SIG-M5 treated with dmso at 0.1 percent for 504 hours (cell line): Measurements from ENCODE around the gene AVPI1.
"Not testable (repeated sequence)": the region's sequence is repeated elsewhere in the genome, so short reads cannot be mapped to it uniquely, and the experiment has no call there.

Experiments used
- DNase-seq: peaks from one replicate; lab custom pipeline; 2025; ENCODE audit not compliant: unreplicated experiment; lab: John Stamatoyannopoulos, UW

Gene AVPI1

DNA sequence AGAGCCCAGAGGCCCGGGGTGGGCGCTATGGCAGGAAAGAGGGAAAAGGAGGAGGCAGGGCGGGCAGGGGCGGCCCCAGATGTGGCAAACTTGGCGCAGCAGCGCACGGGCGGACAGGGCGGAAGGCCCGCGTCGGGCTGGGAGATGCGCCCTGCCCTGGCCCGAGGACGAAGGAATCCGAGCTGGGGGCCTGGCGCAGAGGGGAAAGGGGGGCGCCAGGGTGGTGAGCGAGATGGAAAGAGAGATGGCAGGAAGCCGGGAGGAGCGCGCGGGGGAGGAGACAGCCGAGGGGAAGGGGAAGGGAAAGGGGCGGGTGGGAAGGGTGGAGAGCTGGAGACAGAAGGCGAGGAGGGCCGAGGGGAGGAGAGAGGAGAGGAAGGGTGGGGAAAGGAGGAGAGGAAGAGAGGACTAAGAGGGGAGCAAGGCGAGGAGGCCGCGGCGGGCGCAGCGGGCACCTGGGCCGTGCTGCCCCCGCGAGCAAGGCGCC is 26.3 kb upstream of the AVPI1 start, which contains the start of gene MARVELD1:
TSS of gene MARVELD1 (plus strand) at position 392 of the 487 bp plus-strand sequence. CDS start 147 bp downstream, outside the sequence.
- DNase-seq: peak; percentile 62

DNA sequence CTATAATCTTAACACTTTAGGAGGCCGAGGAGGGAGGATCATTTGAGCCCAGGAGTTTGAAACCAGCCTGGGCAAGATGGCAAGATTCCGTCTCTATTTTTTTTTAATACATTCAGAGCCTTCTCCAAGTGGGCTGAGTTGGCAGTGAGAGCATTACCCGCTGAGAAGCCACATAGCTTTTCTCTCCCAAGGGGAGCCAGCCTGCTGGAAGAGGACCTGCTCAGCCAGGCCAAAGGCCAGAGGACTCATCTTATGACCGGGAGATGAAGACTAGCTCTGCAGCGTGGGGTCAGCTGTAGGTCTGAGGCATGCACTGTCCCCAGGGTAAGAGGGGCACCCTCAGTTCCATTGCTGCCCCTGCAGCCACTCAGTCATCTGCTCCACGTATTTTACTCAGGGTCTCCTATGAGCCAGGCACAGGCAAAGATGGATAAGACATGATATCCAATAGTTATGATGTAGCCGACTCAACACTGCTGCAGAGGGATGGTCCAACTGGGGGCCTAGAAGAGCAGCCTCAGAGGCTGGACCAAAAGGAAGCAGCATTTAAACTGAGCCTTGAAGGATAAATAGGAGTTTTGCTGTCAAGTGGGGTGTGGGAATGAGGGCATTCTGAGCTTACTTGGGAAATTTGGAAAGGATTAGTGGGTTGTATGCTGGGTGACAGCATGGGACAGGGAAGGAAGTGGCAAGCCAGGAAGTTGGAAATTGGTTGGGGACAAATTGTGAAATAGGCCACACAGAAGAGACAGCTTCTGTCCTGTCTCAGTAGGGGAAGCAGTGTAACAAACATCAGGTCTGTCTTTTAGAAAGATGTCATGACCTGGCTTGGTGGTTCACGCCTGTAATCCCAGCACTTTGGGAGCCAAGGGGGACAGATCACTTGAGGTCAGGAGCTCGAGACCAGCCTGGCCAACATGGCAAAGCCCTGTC is 24.9 kb upstream of the AVPI1 start:
- DNase-seq: peak; percentile 3

DNA sequence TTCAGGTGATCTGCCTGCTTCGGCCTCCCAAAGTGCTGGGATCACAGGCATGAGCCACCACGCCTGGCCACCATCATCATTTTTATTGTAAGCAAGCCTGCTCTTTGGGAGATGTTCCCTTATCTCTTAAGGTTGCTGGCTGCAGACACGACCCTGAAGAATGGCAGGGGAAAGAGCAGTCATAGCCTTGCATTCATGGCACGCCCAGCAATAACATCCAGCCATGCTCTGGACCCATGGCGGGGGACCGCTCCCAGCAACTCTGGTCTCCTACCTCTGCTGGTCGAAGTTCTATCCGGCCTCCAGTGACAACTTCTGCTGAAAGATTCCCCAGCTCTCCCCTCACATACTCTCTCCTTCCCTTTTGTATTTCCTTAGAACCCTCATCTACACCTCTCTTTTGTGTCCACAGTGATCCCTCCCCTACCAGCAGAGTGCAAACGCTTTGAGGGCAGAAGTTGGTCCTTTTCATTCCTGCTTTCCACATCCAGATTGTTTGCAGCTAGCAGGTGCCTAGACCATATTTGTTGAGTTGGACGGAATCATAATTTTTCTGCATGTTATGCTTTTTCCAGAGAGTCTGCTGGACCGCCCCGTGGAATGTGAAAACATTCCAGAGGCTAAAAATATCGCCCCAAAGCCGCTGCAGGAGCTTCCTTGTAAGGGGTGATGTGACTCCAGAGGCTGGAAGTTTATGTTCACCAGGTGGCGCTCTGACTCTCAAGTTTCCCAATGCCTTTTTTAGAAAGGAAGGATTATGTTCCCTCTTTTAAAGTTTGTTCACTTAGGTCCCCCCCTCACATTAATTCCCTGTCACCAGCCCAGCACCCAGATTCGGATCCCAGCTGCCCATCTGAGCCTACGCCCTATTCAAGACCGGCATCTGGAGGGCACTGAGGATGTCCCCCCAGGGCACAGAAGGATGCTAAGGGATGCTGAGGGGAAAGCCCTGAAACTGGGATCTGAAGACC is 22.2 kb upstream of the AVPI1 start:
- peak; percentile 34 for DNase-seq

DNA sequence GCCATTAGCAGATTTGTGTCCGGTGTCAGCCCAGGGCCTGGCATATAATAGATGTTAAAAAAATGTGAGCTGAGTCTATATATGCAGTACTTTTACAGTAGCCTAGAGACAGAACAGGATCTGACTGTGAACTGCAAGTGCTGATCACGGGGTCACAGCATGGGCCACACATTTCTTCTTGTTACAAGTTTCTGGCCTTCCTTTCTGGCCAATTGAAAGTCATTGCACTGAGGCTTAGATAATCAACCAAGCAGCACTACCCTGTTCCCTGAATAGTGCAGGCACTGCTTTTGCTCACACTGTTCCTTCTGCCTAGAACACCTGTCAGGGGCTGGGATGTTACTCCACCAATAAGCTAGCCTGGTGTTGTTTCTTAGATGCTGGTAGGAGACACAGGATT is 21.1 kb upstream of the AVPI1 start:
- no peak for DNase-seq

DNA sequence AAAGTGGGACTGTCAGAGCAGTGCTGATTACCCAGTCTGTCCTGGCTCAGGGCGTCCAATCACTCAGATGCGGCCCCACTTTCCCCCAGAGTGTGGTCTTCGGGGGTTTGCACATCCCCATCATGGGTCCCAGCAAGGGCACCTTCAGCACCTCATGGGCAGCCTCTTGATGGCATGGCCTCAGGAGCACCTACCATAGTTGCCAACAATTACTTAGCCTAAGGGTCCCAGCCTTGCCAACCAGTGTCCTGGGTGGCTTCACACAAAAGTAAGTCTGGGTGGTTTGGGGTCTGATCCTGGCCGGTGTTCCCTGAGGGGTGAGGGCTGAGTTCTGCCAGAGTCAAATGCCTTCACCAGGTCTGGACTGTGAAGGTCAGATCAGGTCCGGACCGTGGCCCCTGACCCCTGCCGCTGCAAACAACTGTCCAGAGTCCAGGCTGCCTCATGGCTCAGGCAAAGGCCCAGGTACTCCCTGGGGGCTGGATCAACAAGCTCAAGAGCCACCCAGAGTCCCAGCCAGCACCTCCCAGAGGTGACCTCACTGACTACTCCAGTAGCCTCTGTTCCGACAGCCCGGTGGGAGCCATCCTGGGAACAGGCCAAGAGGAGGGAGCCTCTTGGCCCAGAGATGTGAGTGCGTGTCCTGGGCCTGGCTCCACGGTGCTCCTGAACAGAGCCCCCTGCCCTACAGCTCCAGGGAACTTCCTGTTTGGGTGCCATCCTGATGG is 20.3 kb upstream of the AVPI1 start:
- no peak for DNase-seq

DNA sequence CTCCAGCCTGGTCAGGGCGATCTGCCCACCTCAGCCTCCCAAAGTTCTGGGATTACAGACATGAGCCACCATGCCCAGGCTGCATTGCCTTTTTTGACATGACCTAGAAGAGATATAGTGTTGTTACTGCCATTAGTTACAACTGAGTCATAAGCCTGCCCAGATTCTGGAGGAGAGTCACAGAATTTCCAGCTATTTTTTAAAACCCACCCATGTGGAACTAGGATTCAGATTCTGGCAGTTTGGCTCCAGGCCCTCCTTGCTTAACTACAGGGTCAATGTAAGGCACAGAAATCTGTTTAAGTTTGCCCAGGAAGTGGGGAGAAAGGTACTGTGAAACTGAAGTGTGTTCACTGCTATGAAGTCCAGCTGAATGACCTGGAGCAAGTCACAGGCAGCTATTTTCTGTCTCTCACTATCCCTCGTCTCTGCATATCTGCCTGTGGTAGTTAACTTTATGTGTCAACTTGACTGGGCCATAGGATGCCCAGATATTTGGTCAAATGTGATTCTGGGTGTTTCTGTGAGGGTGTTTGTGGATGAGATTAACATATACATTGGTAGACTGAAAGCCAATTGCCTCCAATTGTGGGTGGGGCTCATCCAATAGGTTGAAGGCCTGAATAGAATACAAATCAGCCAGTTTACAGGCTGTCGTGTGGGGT is 18.1 kb upstream of the AVPI1 start:
- DNase-seq: no peak

DNA sequence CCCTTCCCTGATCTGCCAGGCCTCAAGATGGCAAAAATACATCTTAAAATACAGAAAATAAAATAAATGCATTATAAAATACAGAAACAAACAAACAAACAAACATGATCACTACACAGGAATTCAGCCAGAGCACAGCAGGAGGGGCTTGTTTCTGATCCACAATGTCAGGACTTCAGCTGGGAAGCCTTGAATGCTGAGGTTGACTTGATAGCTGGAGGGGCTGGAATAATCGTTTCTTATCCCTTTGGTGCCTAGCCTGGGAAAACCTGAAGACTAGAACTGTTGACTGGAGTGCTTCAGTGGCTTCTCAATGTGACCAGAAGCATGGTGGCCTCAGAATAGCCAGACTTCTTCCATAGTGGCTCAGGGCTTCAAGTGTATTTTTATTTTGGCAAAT is 17.3 kb upstream of the AVPI1 start:
- no peak for DNase-seq

DNA sequence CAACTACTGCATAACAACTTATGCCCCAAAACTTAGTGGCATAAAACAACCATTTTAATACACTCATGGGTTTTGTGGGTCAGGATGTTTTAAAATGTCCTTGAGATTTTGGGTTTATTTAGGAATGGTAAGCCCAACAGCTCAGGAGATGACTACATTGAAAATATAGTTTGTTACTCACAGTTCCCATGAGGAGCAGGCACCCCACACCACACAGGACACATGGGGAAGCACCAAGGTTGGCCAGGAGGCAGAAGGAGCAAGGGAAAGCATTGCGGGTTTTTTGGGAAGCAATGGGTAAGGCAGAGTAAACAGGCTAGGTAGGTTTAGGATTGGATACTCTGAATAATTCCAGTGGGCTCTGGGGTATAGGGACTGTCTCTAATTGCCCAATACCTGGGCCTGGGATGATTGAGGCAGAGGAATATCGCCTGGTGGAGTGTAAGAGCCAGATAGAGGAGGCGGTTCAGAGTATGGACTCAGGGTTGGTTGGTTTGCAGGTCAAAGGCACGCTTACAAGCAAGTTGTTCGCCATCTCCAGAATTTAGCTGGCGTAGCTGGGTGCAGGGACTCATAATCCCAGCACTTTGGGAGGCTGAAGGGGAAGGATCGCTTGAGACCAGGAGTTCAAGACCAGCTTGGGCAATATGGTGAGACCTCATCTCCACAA is 16.5 kb upstream of the AVPI1 start:
- DNase-seq: no peak

DNA sequence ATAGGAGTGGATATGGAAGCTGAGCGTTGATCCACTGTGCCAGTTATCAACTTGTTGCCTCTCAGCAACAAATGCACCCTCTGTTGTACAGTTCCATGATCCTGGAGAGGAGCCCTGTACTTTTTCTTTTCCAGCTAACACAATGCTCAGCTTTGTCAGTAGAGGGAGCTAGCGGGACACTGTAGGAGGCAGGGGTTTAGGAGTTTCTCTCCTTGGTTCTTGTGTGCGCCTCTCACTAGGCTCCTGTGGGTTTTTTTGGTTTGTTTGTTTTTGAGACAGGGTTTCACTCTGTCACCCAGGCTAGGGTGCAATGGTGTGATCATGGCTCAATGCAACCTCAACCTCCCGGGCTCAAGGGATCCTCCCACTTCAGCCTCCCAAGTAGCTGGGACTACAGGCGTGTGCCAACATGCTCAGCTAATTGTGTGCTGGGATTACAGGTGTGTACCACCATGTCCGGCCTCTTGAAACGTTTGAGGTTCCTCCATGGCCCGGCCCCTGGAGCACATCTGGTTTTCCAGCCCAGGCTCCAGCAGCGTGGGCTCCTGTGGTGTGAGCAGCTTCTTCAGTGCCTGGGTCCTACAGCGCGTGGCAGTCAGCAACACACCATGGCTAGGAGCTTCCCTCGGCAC is 14.5 kb upstream of the AVPI1 start:
- peak; percentile 79 for DNase-seq

DNA sequence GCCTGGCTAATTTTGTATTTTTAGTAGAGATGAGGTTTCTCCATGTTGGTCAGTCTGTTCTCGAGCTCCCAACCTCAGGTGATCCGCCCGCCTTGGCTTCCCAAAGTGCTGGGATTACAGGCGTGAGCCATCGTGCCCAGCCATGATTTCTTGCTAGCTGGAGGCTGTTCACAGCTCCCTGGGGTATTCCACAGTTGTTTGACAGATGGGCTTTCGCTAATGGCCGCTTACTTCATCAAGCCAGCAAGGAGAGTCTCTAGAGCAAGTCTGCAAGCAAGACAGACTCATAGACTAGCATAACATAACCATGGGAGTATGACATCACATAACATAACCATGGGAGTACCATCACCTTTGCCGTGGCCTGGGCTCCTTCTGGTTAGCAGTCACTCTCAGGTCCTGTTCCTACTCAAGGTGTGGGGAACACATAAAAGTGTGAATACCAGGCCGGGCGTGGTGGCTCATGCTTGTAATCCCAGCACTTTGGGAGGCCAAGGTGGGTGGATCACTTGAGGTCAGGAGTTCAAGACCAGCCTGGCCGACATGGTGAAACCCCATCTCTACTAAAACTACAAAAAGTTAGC is 11.1 kb upstream of the AVPI1 start:
- DNase-seq: not testable (repeated sequence)

DNA sequence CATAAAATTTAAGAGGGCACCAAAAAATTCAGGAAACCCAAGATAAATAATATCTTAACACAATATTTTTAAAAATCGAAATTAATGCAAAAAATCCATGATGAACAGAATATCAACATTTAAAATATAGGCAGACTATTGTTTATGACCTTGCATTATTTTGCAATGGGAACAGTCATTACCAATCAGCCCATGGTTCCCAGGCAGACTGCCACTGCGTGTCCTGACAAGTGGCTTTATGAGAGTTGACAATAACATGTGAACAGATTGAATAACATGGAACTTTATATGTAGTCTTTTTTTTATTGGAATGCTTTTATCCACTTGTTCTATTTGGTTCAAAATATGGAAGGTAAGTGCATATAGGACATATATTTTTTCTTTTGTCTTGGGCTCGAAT is 3.1 kb upstream of the AVPI1 start:
- no peak for DNase-seq

DNA sequence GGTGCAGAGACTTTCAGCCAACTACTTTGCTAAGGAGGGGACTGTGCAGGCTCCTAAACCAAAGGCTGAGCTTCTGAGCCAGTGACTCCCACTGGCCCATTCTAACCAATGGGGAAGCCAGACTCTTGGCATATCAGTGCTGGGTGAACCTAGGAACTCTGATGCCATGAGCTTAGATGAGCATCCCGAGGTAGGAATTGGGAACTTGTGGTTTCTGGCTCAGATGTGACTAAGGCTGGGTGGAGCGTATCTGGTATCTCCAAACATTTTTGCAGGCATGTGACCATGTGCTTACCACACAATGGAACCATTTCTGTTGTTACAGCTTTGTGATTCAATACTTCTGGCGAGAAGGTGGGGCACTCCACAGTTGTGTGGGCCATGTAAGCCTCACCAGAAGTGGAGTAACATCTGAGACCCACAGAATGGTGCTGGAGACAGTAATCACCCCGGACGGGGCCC is 2.5 kb upstream of the AVPI1 start:
- peak; percentile 48 for DNase-seq

DNA sequence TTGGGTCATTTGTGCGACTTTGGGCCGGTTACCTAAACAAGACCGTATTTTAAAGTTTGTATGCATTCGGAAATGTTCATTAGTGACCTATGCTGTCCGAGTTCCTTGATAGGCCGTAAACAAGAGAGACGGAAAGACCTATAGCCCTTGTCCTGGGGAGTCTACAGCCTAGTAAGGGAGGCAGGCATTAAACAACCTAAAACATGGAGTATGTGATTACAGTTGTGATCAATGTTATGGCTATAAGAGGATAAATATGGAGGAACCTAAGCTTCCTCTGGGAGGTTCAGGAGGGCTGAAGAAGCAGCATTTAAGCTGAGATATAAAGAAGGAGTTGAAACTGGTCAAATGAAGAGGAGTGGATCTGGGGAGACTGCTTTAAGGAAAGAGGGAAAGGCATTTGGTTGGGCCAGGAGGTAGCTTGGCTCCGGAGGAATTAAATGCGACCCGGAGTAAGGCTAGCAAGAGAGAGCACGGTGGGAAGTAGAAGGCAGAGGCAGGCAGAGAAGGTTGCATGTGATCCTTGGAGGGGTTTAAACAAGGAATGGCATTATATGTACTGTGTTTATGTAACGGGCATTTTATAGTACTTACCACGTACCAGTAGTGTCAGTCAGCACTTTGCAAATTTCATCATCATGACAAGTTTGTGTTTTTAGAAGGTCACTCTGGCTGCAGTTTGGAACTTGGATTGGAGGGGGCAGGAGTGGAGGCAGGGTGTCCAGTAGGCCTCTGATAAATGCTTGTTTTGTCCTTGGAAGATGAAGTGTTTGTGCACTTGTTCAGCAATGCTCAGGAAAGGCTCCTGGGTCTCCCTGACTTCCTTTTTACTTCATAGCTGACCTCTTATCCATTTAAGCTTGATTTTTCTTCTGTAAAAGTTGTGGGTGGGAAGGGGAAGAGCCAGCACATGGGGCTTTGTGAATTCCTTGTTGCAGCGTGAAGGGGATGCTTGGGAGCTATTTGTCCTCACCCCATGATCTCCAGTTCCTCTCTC is 1.0 kb upstream of the AVPI1 start:
- no peak for DNase-seq

DNA sequence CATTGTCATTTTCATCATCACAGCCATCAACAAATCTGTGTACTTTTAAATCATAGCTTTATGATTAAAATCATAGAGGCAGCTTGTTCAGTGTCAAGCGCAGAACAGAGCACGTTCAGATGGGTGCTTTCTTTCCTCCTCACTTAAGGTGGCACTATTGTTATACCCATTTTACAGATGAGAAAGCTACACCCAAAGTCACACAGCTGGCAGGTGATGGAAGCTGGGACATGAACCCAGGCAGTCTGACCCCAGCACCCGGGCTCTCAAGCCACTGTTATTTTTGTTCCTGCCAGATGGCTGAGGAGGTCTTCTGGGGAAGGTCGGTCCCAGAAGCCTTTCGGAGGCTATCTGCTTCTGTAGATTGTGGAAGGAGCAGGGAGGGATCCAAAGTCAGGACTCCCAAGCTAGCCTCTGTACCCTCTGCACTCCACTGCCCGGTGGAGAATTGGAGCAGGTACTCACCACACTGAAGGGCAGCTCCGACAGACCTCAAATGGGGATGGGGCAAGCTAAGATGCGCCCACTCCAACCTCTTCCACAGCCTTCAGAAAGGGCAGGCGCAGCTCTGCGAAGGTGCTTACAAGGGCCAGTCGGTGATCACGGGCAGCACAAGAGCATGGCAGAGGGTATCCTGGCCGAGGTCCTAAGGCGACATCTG is 610 bp downstream of the AVPI1 start:
- DNase-seq: no peak

DNA sequence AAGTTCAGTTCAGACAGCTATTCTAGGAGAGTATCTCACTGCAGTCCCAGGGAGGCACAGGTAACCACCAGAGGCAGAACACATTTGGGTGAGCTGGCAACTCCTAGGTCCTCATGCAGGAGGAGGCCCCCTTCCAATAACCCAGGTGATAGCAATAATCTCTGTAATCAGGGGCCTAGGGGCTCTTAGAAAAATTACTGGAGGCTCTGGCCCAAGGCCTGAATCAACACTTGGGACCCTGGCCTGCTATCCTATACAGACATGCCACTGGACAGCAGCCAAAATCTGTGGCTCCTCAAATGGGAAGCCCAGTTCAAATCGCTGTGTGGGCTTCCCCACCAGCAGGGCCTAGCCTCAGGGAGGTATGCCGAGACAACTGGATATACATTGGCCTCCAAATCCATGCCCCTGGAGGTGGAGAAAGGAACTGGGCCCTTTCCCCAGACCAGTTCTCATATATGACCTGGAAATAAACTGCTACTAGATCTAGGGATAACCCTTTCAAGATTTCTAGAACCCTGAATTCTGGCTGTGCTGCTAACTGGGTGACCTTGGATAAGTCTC is 1.6 kb downstream of the AVPI1 start:
- no peak for DNase-seq

DNA sequence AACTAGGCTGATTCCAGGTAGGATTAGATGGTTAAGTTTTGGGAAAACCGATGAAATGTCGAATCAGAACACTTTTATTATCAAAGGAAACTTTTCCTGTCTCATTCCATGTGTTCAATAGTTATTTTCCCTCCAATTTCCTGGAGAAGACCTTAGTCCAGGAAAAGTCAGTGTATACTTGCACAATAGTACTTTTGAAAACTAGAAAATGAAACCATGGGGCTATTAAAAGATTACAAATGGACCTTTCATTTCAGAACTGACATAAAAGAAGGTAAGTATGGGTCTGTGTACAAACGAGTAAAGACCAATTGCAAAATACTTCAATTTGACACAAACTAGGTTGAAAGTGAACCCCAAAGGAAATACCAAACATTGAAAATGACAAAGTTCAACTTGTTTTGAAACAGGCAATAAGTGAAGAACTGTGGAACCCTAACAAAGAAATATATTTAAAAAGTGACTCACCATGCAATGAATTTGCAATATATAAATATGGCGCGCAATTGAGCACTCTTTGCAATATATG is 2.1 kb downstream of the AVPI1 start:
- no peak for DNase-seq

DNA sequence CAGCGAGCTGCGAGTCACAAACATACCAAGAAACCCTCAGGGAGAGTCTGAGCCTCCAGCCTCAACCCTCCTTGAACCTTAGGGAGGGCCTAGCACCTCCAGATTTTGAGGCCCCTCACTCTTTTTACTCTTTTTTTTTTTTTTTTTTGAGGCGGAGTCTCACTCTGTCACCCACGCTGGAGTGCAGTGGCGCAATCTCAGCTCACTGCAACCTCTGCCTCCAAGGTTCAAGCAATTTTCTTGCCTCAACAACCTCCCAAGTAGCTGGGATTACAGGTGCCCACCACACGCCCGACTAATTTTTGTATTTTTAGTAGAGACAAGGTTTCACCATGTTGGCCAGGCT is 2.7 kb downstream of the AVPI1 start:
- DNase-seq: not testable (repeated sequence)
